ENCODE data around the gene WDR1.

GRCh38 chr4:10114147-10114546 is 2.5 kb downstream of the WDR1 start:
- TF ChIP-seq, protein P1, sequence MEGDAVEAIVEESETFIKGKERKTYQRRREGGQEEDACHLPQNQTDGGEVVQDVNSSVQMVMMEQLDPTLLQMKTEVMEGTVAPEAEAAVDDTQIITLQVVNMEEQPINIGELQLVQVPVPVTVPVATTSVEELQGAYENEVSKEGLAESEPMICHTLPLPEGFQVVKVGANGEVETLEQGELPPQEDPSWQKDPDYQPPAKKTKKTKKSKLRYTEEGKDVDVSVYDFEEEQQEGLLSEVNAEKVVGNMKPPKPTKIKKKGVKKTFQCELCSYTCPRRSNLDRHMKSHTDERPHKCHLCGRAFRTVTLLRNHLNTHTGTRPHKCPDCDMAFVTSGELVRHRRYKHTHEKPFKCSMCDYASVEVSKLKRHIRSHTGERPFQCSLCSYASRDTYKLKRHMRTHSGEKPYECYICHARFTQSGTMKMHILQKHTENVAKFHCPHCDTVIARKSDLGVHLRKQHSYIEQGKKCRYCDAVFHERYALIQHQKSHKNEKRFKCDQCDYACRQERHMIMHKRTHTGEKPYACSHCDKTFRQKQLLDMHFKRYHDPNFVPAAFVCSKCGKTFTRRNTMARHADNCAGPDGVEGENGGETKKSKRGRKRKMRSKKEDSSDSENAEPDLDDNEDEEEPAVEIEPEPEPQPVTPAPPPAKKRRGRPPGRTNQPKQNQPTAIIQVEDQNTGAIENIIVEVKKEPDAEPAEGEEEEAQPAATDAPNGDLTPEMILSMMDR (IDR thresholded peaks at IDR 0.05) = no peak
- TF ChIP-seq RXRA (IDR thresholded peaks at IDR 0.05; ENCODE audit: borderline replicate concordance, low read depth) = no peak
- TF ChIP-seq JUND (IDR thresholded peaks at IDR 0.05) = no peak
- TF ChIP-seq POLR2AphosphoS5 (IDR thresholded peaks at IDR 0.05; ENCODE audit: low read depth, low read length) = no peak
- TF ChIP-seq NFIC (IDR thresholded peaks at IDR 0.05; ENCODE audit: borderline replicate concordance) = no peak
- TF ChIP-seq RAD21 (IDR thresholded peaks at IDR 0.05; ENCODE audit: low read length) = no peak
- TF ChIP-seq ZBTB33 (IDR thresholded peaks at IDR 0.05; ENCODE audit: borderline replicate concordance, low read depth) = no peak
- TF ChIP-seq EZH2phosphoT487 (IDR thresholded peaks at IDR 0.05; ENCODE audit: borderline replicate concordance, low read depth) = no peak
- TF ChIP-seq TEAD4 (IDR thresholded peaks at IDR 0.05; ENCODE audit: borderline replicate concordance, insufficient read depth) = no peak
- TF ChIP-seq, protein P2, sequence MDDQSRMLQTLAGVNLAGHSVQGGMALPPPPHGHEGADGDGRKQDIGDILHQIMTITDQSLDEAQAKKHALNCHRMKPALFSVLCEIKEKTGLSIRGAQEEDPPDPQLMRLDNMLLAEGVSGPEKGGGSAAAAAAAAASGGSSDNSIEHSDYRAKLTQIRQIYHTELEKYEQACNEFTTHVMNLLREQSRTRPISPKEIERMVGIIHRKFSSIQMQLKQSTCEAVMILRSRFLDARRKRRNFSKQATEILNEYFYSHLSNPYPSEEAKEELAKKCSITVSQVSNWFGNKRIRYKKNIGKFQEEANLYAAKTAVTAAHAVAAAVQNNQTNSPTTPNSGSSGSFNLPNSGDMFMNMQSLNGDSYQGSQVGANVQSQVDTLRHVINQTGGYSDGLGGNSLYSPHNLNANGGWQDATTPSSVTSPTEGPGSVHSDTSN (IDR thresholded peaks at IDR 0.05) = no peak

All from SK-N-SH (cell line).